Measurements from ENCODE around the gene PROK1. TPM values are rescaled to one million over a fixed set of nuclear protein-coding genes. Genes with fewer than 3 reads are reported as not detected.
"Not testable (repeated sequence)": the region's sequence is repeated elsewhere in the genome, so short reads cannot be mapped to it uniquely, and the experiment has no call there.

Gene PROK1, protein sequence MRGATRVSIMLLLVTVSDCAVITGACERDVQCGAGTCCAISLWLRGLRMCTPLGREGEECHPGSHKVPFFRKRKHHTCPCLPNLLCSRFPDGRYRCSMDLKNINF
- total RNA-seq (not detected), total RNA-seq (0 to 0.16 (median 0) reads per million in 172 experiments)
- polyA plus RNA-seq (2013, experiment 1 of 2), result not detected
- polyA plus RNA-seq (2013, experiment 2 of 2), result not detected

DNA sequence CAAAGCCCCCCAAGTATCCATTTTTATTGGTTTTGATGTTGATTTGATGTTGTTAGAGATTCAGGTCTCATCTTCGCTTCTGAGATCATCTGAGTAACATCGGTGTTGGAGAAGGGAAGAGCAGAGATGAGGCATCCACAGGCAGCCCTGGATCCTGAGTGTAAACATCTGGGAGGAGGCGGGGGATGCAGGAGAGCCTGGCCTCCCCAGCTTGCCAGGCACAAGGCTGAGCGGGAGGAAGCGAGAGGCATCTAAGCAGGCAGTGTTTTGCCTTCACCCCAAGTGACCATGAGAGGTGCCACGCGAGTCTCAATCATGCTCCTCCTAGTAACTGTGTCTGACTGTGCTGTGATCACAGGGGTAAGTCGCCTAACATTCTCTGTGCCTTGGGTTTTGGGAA is at the start of gene PROK1:
Gene PROK1, plus strand, starts transcription at position 221 of the 400 bp plus-strand sequence. Its CDS starts 68 bp downstream, at position 289.
- no peaks in the 10 kb centered on the region for H3K36me3 ChIP-seq (ENCODE audit: insufficient read depth, low read length)
- H3K4me1 Mint-ChIP-seq (ENCODE audit: low read depth), result no peaks in the 10 kb centered on the region
- intact Hi-C loops (cut with DNase I, micrococcal nuclease), result no loop called here

DNA sequence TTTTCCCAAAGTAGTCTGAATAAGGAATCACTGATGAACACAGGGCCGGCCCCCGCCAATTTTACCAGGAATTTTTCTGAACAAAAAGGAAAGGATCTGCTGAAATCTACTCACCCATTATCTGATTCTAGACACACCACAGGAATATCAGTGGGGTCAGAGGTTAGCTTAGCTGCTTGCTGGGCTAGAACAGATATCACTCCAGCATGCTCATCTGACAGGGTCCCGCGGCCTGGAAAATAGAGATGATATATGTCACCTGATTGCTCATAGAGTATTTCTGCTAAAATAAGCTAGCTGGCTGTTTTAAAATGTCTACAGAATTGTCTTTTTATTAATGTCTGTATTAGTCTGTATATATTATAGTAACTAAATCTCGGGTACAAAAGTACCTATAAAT is 47.1 kb upstream of the PROK1 start:
- Histone ChIP-seq H3K27me3 (ENCODE audit: control insufficient read depth in 1 of 2, insufficient read depth in 2 of 2, low read length in 2 of 2) (no peaks in the 10 kb centered on the region), H3K36me3 (ENCODE audit: insufficient read depth, low read length) (peaks cover 49% of the 10 kb centered on the region), H3K4me1 (ENCODE audit: insufficient read depth, low read length) (peaks cover 23% of the 10 kb centered on the region), H3K4me3 (ENCODE audit: low read length) (no peak overlapping the region), H3K27ac (ENCODE audit: low read depth in 1 of 2, low read length in 2 of 2) (no peak overlapping the region), H3K9me3 (ENCODE audit: control insufficient read depth in 1 of 2, insufficient read depth in 1 of 2, low read length in 2 of 2) (no peaks in the 10 kb centered on the region)
- Mint-ChIP-seq H3K4me1 (ENCODE audit: low read depth) (peaks cover 35% of the 10 kb centered on the region), H3K27me3 (no peaks in the 10 kb centered on the region), H3K27ac (peak overlapping the region; percentile 55), H3K4me3 (no peak overlapping the region), H3K9me3 (no peaks in the 10 kb centered on the region), H3K36me3 (ENCODE audit: low read depth) (peaks cover 71% of the 10 kb centered on the region)
- TF ChIP-seq, protein P1, sequence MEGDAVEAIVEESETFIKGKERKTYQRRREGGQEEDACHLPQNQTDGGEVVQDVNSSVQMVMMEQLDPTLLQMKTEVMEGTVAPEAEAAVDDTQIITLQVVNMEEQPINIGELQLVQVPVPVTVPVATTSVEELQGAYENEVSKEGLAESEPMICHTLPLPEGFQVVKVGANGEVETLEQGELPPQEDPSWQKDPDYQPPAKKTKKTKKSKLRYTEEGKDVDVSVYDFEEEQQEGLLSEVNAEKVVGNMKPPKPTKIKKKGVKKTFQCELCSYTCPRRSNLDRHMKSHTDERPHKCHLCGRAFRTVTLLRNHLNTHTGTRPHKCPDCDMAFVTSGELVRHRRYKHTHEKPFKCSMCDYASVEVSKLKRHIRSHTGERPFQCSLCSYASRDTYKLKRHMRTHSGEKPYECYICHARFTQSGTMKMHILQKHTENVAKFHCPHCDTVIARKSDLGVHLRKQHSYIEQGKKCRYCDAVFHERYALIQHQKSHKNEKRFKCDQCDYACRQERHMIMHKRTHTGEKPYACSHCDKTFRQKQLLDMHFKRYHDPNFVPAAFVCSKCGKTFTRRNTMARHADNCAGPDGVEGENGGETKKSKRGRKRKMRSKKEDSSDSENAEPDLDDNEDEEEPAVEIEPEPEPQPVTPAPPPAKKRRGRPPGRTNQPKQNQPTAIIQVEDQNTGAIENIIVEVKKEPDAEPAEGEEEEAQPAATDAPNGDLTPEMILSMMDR (IDR thresholded peaks at IDR 0.05), result no peak
- CTCF ChIA-PET, result interaction anchor here (0.9 to 1.6 kb wide), 2 partner anchors 11 to 65 kb away, joined by 3 read pairs; no protein-coding TSS in a partner anchor
- intact Hi-C loops (cut with DNase I, micrococcal nuclease), result loop anchor here in 1 of 2 experiments (10.0 kb wide), 1 partner anchor 731 kb away; no protein-coding TSS in a partner anchor
- no peak for ATAC-seq (ENCODE audit: poor library complexity)
- POLR2A ChIA-PET, result interaction anchor here (1.4 kb wide), 2 partner anchors 65 to 196 kb away, joined by 4 to 5 read pairs; partner anchors contain the start of gene RBM15
- no peak for DNase-seq

More for the DNA sequence above, at the start of gene PROK1:
- Mint-ChIP-seq H3K27me3 (peaks cover 10% of the 10 kb centered on the region), H3K27ac (no peak within 1 kb of the TSS), H3K36me3 (ENCODE audit: low read depth) (no peaks in the 10 kb centered on the region), H3K9me3 (no peaks in the 10 kb centered on the region), H3K4me3 (no peak within 1 kb of the TSS)
- DNase-seq, result no peak
- CTCF ChIA-PET, result interaction anchor here (1.1 kb wide), 1 partner anchor 9 kb away, joined by 3 read pairs; no protein-coding TSS in a partner anchor
- no peaks in the 10 kb centered on the region for H3K4me1 ChIP-seq (ENCODE audit: insufficient read depth, low read length)
- TF ChIP-seq, protein P1 (IDR thresholded peaks at IDR 0.05), result no peak
- no peak within 1 kb of the TSS for H3K27ac ChIP-seq (ENCODE audit: low read depth in 1 of 2, low read length in 2 of 2)
- H3K4me3 ChIP-seq (ENCODE audit: low read length), result no peak within 1 kb of the TSS
- POLR2A ChIA-PET, result no interaction called here
- H3K27me3 ChIP-seq (ENCODE audit: control insufficient read depth in 1 of 2, insufficient read depth in 2 of 2, low read length in 2 of 2), result peaks cover 0 to 3% of the 10 kb centered on the region in 2 experiments
- ATAC-seq (ENCODE audit: poor library complexity), result no peak
- no peaks in the 10 kb centered on the region for H3K9me3 ChIP-seq (ENCODE audit: control insufficient read depth in 1 of 2, insufficient read depth in 1 of 2, low read length in 2 of 2)

DNA sequence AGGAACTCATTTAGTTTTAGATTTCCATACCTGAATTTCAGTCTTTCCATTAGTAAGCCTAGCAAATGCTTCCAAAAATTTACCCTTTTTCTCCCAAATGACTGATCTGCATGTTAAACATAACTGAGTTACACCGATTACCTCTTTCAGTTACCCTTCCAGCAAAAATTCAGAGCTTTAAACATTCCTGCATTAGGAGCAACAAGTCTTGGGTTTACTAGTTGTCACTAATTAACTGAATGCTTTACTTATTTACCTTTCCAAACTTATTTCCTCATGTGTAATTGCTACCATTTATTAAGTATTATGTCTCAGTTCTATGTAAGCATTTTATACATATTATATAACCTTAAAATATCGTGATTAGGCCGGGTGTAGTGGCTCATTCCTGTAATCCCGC is 46.5 kb upstream of the PROK1 start:
- intact Hi-C loops (cut with DNase I, micrococcal nuclease), result loop anchor here in 1 of 2 experiments (10.0 kb wide), 1 partner anchor 730 kb away; no protein-coding TSS in a partner anchor
- H3K27me3 Mint-ChIP-seq, result no peaks in the 10 kb centered on the region
- DNase-seq, result no peak

DNA sequence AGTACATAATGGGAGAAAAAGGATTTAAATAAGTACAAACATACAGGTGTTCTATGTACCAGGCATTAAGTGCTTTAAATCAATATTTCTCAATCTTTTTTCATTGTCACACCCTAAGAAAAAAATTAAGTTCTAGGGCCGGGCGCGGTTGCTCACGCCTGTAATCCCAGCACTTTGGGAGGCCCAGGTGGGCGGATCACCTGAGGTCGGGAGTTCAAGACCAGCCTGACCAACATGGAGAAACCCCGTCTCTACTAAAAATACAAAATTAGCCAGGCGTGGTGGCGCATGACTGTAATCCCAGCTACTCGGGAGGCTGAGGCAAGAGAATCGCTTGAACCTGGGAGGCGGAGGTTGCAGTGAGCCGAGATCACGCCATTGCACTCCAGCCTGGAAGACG is 44.5 kb upstream of the PROK1 start:
- H3K27ac ChIP-seq (ENCODE audit: low read depth in 1 of 2, low read length in 2 of 2); DNase-seq; H3K27me3 Mint-ChIP-seq; H3K9me3 ChIP-seq (ENCODE audit: control insufficient read depth in 1 of 2, insufficient read depth in 1 of 2, low read length in 2 of 2); H3K27me3 ChIP-seq (ENCODE audit: control insufficient read depth in 1 of 2, insufficient read depth in 2 of 2, low read length in 2 of 2); H3K9me3 Mint-ChIP-seq; ATAC-seq (ENCODE audit: poor library complexity): not testable (repeated sequence)
- peaks cover 51% of the 10 kb centered on the region for H3K36me3 Mint-ChIP-seq (ENCODE audit: low read depth)
- H3K27ac Mint-ChIP-seq, result peak overlapping the region; percentile 99
- POLR2A ChIA-PET, result interaction anchor here (1.0 to 1.1 kb wide), 2 partner anchors 23 to 68 kb away, joined by 4 read pairs; no protein-coding TSS in a partner anchor
- peak overlapping the region; percentile 90 for H3K4me3 ChIP-seq (ENCODE audit: low read length)
- CTCF ChIA-PET, result interaction anchor here (1.1 kb wide), 1 partner anchor 199 kb away, joined by 3 read pairs; no protein-coding TSS in a partner anchor
- H3K4me1 Mint-ChIP-seq (ENCODE audit: low read depth), result peaks cover 37% of the 10 kb centered on the region
- H3K4me1 ChIP-seq (ENCODE audit: insufficient read depth, low read length), result peaks cover 24% of the 10 kb centered on the region
- H3K4me3 Mint-ChIP-seq, result peak overlapping the region; percentile 99
- H3K36me3 ChIP-seq (ENCODE audit: insufficient read depth, low read length), result peaks cover 37% of the 10 kb centered on the region
- intact Hi-C loops (cut with DNase I, micrococcal nuclease), result loop anchor here (2.0 to 10.0 kb wide), 2 partner anchors 68 to 728 kb away; partner anchors contain the start of gene RBM15 (in 1 of the 2)

More for the DNA sequence above, 46.5 kb upstream of the PROK1 start:
- H3K9me3 ChIP-seq (ENCODE audit: control insufficient read depth in 1 of 2, insufficient read depth in 1 of 2, low read length in 2 of 2), result no peaks in the 10 kb centered on the region
- no peak for ATAC-seq (ENCODE audit: poor library complexity)
- TF ChIP-seq, protein P1 (IDR thresholded peaks at IDR 0.05), result no peak
- peak overlapping the region; percentile 55 for H3K27ac Mint-ChIP-seq
- POLR2A ChIA-PET, result interaction anchor here (1.4 kb wide), 1 partner anchor 197 kb away, joined by 4 read pairs; no protein-coding TSS in a partner anchor
- H3K36me3 ChIP-seq (ENCODE audit: insufficient read depth, low read length), result peaks cover 49% of the 10 kb centered on the region
- H3K36me3 Mint-ChIP-seq (ENCODE audit: low read depth), result peaks cover 69% of the 10 kb centered on the region
- no peak overlapping the region for H3K27ac ChIP-seq (ENCODE audit: low read depth in 1 of 2, low read length in 2 of 2)
- H3K4me1 ChIP-seq (ENCODE audit: insufficient read depth, low read length), result peaks cover 24% of the 10 kb centered on the region
- H3K27me3 ChIP-seq (ENCODE audit: control insufficient read depth in 1 of 2, insufficient read depth in 2 of 2, low read length in 2 of 2), result no peaks in the 10 kb centered on the region
- peak overlapping the region; percentile 49 for H3K4me3 Mint-ChIP-seq
- CTCF ChIA-PET, result interaction anchor here (0.7 to 1.6 kb wide), 3 partner anchors 11 to 1965 kb away, joined by 3 to 8 read pairs (median 3); partner anchors contain the start of gene RBM15
- H3K4me1 Mint-ChIP-seq (ENCODE audit: low read depth), result peaks cover 37% of the 10 kb centered on the region
- H3K4me3 ChIP-seq (ENCODE audit: low read length), result no peak overlapping the region
- no peaks in the 10 kb centered on the region for H3K9me3 Mint-ChIP-seq

All from CD4-positive, alpha-beta T cell (primary cell).